GM19023 (cell line): Measurements from ENCODE around the gene RBM8A.
A peak's percentile ranks its signal among the peaks of the same experiment; 100 is the strongest.
"Not testable (repeated sequence)": the region's sequence is repeated elsewhere in the genome, so short reads cannot be mapped to it uniquely, and the experiment has no call there.

ENCODE experiments used
- ATAC-seq: cut with Tn5 transposase; IDR thresholded peaks from one replicate; pipeline ENCODE4 v1.9.1; 2021; ENCODE audit warnings: mild to moderate bottlenecking, moderate library complexity; ENCODE audit not compliant: unreplicated experiment

Gene RBM8A

GRCh38 chr1:145956781-145957442 is 29.6 kb upstream of the RBM8A start:
- ATAC-seq, result no peak

DNA sequence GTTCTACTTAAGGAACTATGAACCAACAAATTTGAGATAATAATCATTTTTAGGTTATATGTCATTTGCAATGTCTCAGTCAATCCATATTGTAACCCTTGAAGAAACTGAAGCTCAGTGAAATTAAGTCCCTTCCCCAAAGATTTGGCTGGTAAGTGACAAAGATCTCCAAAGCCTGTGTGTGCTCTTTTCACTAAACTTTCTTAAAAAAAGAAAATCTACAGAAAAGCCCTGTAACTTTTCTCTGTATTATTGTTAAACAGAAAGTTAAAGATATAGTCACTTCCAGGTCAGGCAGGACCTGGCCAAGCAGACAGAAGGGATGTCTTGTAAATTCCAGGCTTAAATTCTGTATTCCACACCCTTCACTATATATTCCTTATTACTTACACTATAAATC is 29.1 kb upstream of the RBM8A start:
- no peak for ATAC-seq

DNA sequence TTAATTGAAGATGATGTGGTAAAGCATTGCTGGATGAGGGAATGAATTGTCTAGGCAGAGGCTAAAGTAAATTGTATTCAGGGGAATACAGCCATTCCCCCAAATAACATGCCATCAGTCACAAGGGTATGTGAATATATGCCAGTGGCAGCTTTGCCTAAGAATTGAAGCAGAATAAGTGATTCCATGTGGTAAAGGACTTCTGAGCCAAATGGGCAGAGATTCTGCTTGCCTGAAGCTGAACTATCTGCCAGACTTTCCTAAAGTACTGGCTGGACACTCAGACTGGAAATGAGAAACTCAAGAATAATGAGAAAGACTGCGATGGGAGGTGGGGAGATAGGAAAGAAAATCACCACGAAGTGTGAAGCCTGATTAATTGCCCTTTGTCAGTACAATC is 28.2 kb upstream of the RBM8A start:
- ATAC-seq, result no peak

DNA sequence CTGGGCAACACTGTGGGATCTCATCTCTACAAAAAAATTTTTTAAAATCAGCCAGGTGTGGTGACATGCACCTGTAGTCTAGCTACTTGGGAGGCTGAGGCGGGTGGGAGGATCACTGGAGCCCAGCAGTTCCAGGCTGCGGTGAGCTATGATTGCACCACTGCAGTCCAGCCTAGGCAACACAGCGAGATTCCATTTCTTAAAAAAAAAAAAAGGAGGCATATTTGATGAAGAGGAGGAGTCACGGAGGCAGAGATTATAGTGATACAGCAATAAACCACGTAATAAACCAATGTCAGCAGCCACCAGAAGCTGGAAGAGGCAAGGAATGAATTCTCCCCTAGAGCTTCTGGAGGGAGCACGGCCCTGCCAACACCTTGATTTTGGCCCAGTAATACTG is 26.6 kb upstream of the RBM8A start:
- no peak for ATAC-seq

DNA sequence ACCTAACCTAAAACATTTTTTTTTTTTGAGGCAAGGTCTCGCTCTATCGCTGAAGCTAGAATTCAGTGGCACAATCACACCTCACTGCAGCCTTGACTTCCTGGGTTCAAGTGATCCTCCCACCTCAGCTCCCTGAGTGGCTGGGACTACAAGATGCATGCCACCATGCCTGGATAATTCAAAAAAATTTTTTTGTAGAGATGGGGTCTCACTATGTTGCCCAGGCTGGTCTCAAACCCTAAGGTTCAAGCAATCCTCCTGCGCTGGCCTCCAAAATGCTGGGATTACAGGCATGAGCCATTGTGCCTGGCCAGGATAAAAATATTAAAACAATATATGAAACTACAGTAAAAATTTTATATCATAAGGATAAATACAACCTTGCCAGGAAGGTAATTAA is 25.6 kb upstream of the RBM8A start:
- no peak for ATAC-seq

- ATAC-seq, result no peak
These were observed 24.2 kb upstream of the RBM8A start for GRCh38 chr1:145951526-145951925.

GRCh38 chr1:145949219-145949618 is 21.9 kb upstream of the RBM8A start:
- ATAC-seq, result no peak

GRCh38 chr1:145947551-145947950 is 20.3 kb upstream of the RBM8A start:
- ATAC-seq, result no peak

- ATAC-seq, result no peak
These were observed 19.2 kb upstream of the RBM8A start for GRCh38 chr1:145946477-145946986.

DNA sequence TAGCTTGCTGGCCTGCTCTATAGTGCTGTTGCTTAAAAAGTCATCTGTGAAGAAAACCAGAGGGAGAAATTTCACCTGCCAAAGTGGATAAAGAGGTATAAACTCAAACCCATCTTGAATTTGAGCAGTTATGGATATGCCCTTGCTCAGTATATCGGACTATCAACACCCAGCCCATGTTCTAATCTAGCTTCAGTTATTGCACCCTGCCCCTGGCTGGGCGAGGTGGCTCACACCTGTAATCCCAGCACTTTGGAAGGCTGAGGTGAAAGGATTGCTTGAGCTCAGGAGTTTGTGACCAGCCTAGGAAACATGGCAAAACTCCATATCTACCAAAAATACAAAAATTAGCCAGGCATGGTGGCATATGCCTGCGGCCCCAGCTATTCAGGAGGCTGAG is 17.2 kb upstream of the RBM8A start:
- ATAC-seq, result no peak

- no peak for ATAC-seq
These were observed 15.6 kb upstream of the RBM8A start for GRCh38 chr1:145942871-145943270.

- ATAC-seq, result no peak
These were observed 15.1 kb upstream of the RBM8A start for GRCh38 chr1:145942405-145942804.

- no peak for ATAC-seq
These were observed 10.2 kb upstream of the RBM8A start for GRCh38 chr1:145937436-145937835.

DNA sequence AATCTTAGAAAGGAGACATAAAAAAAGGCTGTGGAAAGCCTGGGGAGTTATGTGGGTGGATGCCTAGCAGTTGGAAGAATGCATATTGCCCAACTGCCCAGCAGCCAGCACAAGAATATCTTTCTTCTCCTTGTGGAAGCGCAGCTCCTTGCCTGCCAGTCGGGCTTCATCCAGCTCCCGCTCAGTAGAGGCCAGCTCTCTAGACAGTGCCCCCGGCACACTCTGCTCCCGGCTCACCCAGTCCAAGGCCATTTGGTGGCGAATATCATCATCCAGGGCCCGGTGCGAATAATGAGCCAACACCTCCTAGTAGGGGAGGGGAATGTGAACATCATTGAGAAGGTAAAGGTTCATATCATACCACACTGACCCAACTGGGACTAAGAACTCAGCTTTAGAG is 9.0 kb upstream of the RBM8A start:
- no peak for ATAC-seq

GRCh38 chr1:145935708-145936107 is 8.4 kb upstream of the RBM8A start:
- ATAC-seq, result no peak

GRCh38 chr1:145932522-145933009 is 5.3 kb upstream of the RBM8A start:
- not testable (repeated sequence) for ATAC-seq

- no peak for ATAC-seq
These were observed 796 bp upstream of the RBM8A start for GRCh38 chr1:145927916-145928643.

DNA sequence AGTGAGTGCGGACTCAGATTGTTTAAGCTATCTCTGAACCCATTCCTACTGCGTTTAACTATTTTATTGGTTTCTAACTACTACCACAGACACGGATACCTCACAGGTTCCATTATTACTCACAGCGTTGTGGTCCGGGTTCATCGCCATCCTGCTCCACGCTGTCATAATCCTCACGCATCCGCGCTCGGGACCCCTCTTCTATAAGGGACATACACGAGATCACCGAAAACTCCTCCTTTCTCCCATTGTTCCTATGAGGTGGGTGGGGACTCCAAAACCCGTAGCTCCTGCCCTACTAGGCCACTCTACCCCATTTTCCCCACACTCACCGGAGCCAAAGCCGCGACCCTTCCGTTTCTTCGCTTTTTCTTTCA is 610 bp downstream of the RBM8A start:
- ATAC-seq, result peak; percentile 15

DNA sequence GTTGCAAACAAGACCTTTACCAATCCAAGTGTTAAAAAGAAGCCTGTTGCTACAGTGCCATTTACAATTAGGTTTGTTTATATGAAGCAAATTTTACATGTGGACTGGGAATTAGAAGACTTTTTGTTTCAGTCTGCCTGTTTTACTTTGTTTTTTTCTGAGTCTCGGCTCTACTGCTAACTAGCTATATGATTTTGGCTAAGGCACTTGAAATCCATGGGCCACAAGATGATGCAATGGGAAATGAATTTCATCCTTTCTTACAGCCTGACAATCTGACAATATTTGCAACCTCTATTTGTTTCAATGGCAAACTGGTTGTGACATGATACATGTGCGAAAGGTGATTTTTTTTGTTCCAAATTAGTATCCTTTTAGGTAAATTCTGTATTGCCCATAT is 5.0 kb downstream of the RBM8A start:
- no peak for ATAC-seq

DNA sequence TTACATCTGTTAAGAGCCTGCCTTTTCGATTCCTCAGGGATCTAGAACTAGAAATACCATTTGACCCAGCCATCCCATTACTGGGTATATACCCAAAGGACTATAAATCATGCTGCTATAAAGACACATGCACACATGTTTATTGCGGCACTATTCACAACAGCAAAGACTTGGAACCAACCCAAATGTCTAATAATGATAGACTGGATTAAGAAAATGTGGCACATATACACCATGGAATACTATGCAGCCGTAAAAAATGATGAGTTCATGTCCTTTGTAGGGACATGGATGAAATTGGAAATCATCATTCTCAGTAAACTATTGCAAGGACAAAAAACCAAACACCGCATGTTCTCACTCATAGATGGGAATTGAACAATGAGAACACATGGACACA is 7.0 kb downstream of the RBM8A start:
- ATAC-seq, result not testable (repeated sequence)

GRCh38 chr1:145918992-145919939 is 8.0 kb downstream of the RBM8A start:
- no peak for ATAC-seq
